Esophagus squamous epithelium (tissue), 4 donors: ENCODE results near the gene IL20.

Source experiments
- POLR2A ChIP-seq, 4 donors: fragments of 450-650 bp; IDR thresholded peaks; one replicate each; pipeline ENCODE4 v1.6.1; 2017; ENCODE audit warnings: antibody characterized with exemption in 4 of 4, mild to moderate bottlenecking in 4 of 4, moderate library complexity in 3 of 4
- TF ChIP-seq, protein P1 (sequence below), 6 experiments: fragments of 450-650 bp in 4 of 6; fragments of 200-600 bp in 2 of 6; sonication (generic) in 2 of 6; IDR thresholded peaks; one replicate each; pipeline ENCODE4 v1.5.1; 2016 to 2019; ENCODE audit warnings: antibody characterized with exemption in 6 of 6, mild to moderate bottlenecking in 4 of 6, moderate library complexity in 4 of 6

GRCh38 chr1:206824331-206824730, 41.1 kb upstream of the IL20 start:
- no peak for TF ChIP-seq POLR2A (IDR thresholded peaks at IDR 0.05)
- TF ChIP-seq, protein P1, sequence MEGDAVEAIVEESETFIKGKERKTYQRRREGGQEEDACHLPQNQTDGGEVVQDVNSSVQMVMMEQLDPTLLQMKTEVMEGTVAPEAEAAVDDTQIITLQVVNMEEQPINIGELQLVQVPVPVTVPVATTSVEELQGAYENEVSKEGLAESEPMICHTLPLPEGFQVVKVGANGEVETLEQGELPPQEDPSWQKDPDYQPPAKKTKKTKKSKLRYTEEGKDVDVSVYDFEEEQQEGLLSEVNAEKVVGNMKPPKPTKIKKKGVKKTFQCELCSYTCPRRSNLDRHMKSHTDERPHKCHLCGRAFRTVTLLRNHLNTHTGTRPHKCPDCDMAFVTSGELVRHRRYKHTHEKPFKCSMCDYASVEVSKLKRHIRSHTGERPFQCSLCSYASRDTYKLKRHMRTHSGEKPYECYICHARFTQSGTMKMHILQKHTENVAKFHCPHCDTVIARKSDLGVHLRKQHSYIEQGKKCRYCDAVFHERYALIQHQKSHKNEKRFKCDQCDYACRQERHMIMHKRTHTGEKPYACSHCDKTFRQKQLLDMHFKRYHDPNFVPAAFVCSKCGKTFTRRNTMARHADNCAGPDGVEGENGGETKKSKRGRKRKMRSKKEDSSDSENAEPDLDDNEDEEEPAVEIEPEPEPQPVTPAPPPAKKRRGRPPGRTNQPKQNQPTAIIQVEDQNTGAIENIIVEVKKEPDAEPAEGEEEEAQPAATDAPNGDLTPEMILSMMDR (IDR thresholded peaks at IDR 0.05), result no peak
